Spleen (tissue), 7 donors: ENCODE results near the gene ARID1A.

ENCODE experiments used
- CTCF ChIP-seq, 11 experiments: fragments of 200-600 bp in 7 of 11; fragments of 450-650 bp in 4 of 11; sonication (generic) in 4 of 11; IDR thresholded peaks in 8 of 11; conservative IDR thresholded peaks in 3 of 11; 1 replicate in 7 of 11; 2 replicates in 4 of 11; pipeline versions ENCODE4 v1.4.0 to v1.8.0; 2016 to 2021; ENCODE audit warnings: antibody characterized with exemption in 11 of 11, inconsistent platforms in 4 of 11, mild to moderate bottlenecking in 1 of 11
- POLR2AphosphoS5 ChIP-seq, 3 donors: sonication (generic); formaldehyde crosslinking; IDR thresholded peaks; one replicate each; pipeline ENCODE4 v1.5.1; 2017; ENCODE audit warnings: antibody characterized with exemption in 3 of 3
- donor health status: DM: no; HTN: no; CAD: no; lungs with moderate emphysema.
- donor health status: DM: no; HTN: no; CAD: no.
- donor health status: DM: no; HTN: no; CAD: no.

GRCh38 chr1:26701995-26702679, 6.3 kb downstream of the ARID1A start:
- TF ChIP-seq CTCF (IDR thresholded peaks at IDR 0.05 in 8 of 11, conservative IDR thresholded peaks at IDR 0.05 in 3 of 11) (no peak), POLR2AphosphoS5 (IDR thresholded peaks at IDR 0.05) (no peak)
